ENCODE data around the gene BEND7. TPM values are rescaled to one million over a fixed set of nuclear protein-coding genes. Genes with fewer than 3 reads are reported as not detected.
"Not testable (repeated sequence)": the region's sequence is repeated elsewhere in the genome, so short reads cannot be mapped to it uniquely, and the experiment has no call there.

BEND7 gene
- total RNA-seq, 1 donor from 2014 or later = 22.5 TPM

GRCh38 chr10:13483073-13483472, 45.7 kb downstream of the BEND7 start:
- no peak for DNase-seq (ENCODE audit: low spot score)

GRCh38 chr10:13481690-13482089, 47.1 kb downstream of the BEND7 start:
- DNase-seq (ENCODE audit: low spot score) = no peak

GRCh38 chr10:13475124-13475523, 53.7 kb downstream of the BEND7 start:
- DNase-seq (ENCODE audit: low spot score) = no peak

GRCh38 chr10:13473986-13474385, 54.8 kb downstream of the BEND7 start:
- DNase-seq (ENCODE audit: low spot score) = no peak

- no peak for DNase-seq (ENCODE audit: low spot score)
Observed at GRCh38 chr10:13472359-13472758, 56.5 kb downstream of the BEND7 start.

GRCh38 chr10:13470270-13470669, 58.5 kb downstream of the BEND7 start:
- no peak for DNase-seq (ENCODE audit: low spot score)

GRCh38 chr10:13462551-13462950, 66.3 kb downstream of the BEND7 start:
- no peak for DNase-seq (ENCODE audit: low spot score)

- no peak for DNase-seq (ENCODE audit: low spot score)
Observed at GRCh38 chr10:13458687-13459012, 70.2 kb downstream of the BEND7 start.

- DNase-seq (ENCODE audit: low spot score) = no peak
Observed at GRCh38 chr10:13457958-13458686, 70.7 kb downstream of the BEND7 start.

GRCh38 chr10:13453896-13454295, 74.9 kb downstream of the BEND7 start:
- DNase-seq (ENCODE audit: low spot score) = no peak

- no peak for DNase-seq (ENCODE audit: low spot score)
Observed at GRCh38 chr10:13450069-13450468, 78.7 kb downstream of the BEND7 start.

- no peak for DNase-seq (ENCODE audit: low spot score)
Observed at GRCh38 chr10:13449296-13449695, 79.5 kb downstream of the BEND7 start.

- DNase-seq (ENCODE audit: low spot score) = no peak
Observed at GRCh38 chr10:13448216-13448615, 80.6 kb downstream of the BEND7 start.

- no peak for DNase-seq (ENCODE audit: low spot score)
Observed at GRCh38 chr10:13445656-13446400, 83.0 kb downstream of the BEND7 start.

GRCh38 chr10:13441476-13441875, 87.3 kb downstream of the BEND7 start:
- no peak for DNase-seq (ENCODE audit: low spot score)

- peak; percentile 52 for DNase-seq (ENCODE audit: low spot score)
Observed at GRCh38 chr10:13440185-13441061, 88.4 kb downstream of the BEND7 start.

- no peak for DNase-seq (ENCODE audit: low spot score)
Observed at GRCh38 chr10:13439313-13440184, 89.3 kb downstream of the BEND7 start.

- DNase-seq (ENCODE audit: low spot score) = no peak
Observed at GRCh38 chr10:13437026-13437555, 91.7 kb downstream of the BEND7 start.

- DNase-seq (ENCODE audit: low spot score) = not testable (repeated sequence)
Observed at GRCh38 chr10:13427943-13428342, 100.9 kb downstream of the BEND7 start.

GRCh38 chr10:13425397-13425796, 103.4 kb downstream of the BEND7 start:
- DNase-seq (ENCODE audit: low spot score) = no peak

- no peak for DNase-seq (ENCODE audit: low spot score)
Observed at GRCh38 chr10:13422800-13423199, 106.0 kb downstream of the BEND7 start.
